GM21381 (cell line): ENCODE results near the gene SPATA32.

ENCODE experiments used
- ATAC-seq: cut with Tn5 transposase; IDR thresholded peaks from one replicate; pipeline ENCODE4 v1.9.1; 2021; ENCODE audit warnings: mild to moderate bottlenecking, moderate library complexity; ENCODE audit not compliant: unreplicated experiment

SPATA32 gene

GRCh38 chr17:45293413-45294211, 31.7 kb upstream of the SPATA32 start:
- ATAC-seq, result no peak

- no peak for ATAC-seq
These were observed 31.0 kb upstream of the SPATA32 start for GRCh38 chr17:45292696-45293412.

- no peak for ATAC-seq
These were observed 29.4 kb upstream of the SPATA32 start for GRCh38 chr17:45291171-45291805.

- no peak for ATAC-seq
These were observed 28.4 kb upstream of the SPATA32 start for GRCh38 chr17:45290269-45290765.

GRCh38 chr17:45289301-45290268, 27.7 kb upstream of the SPATA32 start:
- ATAC-seq, result no peak

GRCh38 chr17:45288825-45289224, 26.9 kb upstream of the SPATA32 start:
- ATAC-seq, result no peak

GRCh38 chr17:45287526-45288500, 25.9 kb upstream of the SPATA32 start:
- no peak for ATAC-seq

- no peak for ATAC-seq
These were observed 24.4 kb upstream of the SPATA32 start for GRCh38 chr17:45286286-45286685.

- ATAC-seq, result no peak
These were observed 22.6 kb upstream of the SPATA32 start for GRCh38 chr17:45284176-45285140.

- ATAC-seq, result no peak
These were observed 21.8 kb upstream of the SPATA32 start for GRCh38 chr17:45283711-45284110.

- no peak for ATAC-seq
These were observed 21.1 kb upstream of the SPATA32 start for GRCh38 chr17:45282683-45283644.

GRCh38 chr17:45279898-45280297, 18.0 kb upstream of the SPATA32 start:
- ATAC-seq, result no peak

- no peak for ATAC-seq
These were observed 16.1 kb upstream of the SPATA32 start for GRCh38 chr17:45277992-45278391.

- ATAC-seq, result no peak
These were observed 15.4 kb upstream of the SPATA32 start for GRCh38 chr17:45277216-45277849.

GRCh38 chr17:45276031-45276430, 14.1 kb upstream of the SPATA32 start:
- ATAC-seq, result no peak

- ATAC-seq, result no peak
These were observed 12.1 kb upstream of the SPATA32 start for GRCh38 chr17:45274033-45274432.

GRCh38 chr17:45273551-45273957, 11.7 kb upstream of the SPATA32 start:
- ATAC-seq, result no peak
